Pulmonary artery endothelial cell (primary cell): Measurements from ENCODE around the gene ZFHX2. TPM values are rescaled to one million over a fixed set of nuclear protein-coding genes. Genes with fewer than 3 reads are reported as not detected.

Experiments used
- DNase-seq: peaks from one replicate; pipeline ENCODE4 v3.0.0-alpha.2; 2011; ENCODE audit warnings: low read depth, low spot score
- total RNA-seq: library from RNA; depleted of rRNA; stranded (reverse); fragments of >200 nt; gene quantifications from 2 replicates; pipeline ENCODE4 v1.2.3, GENCODE V29; 2014

ZFHX2 gene
- total RNA-seq, 1 donor from 2014 or later: 0.26 TPM

DNA sequence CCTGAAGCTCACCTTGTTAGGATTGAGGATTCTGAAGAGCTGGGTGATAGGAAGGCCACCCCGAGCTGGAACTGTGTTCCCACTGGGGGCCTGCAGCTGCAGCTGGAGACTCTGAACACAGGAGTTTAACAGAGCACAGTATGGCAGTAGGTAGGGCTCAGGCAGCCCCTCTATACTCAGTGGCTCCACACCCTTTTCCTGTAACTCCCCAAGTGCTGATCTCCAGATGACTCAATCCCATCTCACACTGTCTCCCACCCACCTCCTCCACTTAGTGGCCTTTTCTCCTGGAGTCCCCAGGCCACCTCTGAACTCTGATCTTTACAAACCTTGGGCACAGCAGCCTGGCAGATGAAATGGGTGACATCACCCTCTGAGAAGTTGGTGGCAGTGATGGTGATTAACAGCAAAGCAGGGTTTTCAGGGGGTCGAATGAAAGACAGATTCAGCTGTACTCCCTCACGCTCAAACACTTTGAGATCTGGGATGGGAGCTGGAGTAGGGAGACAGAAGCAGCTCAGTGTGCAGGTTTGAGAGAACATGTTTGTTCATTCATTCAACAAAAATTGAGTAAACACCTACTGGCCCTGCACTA is 8.5 kb upstream of the ZFHX2 start:
- DNase-seq: no peak

DNA sequence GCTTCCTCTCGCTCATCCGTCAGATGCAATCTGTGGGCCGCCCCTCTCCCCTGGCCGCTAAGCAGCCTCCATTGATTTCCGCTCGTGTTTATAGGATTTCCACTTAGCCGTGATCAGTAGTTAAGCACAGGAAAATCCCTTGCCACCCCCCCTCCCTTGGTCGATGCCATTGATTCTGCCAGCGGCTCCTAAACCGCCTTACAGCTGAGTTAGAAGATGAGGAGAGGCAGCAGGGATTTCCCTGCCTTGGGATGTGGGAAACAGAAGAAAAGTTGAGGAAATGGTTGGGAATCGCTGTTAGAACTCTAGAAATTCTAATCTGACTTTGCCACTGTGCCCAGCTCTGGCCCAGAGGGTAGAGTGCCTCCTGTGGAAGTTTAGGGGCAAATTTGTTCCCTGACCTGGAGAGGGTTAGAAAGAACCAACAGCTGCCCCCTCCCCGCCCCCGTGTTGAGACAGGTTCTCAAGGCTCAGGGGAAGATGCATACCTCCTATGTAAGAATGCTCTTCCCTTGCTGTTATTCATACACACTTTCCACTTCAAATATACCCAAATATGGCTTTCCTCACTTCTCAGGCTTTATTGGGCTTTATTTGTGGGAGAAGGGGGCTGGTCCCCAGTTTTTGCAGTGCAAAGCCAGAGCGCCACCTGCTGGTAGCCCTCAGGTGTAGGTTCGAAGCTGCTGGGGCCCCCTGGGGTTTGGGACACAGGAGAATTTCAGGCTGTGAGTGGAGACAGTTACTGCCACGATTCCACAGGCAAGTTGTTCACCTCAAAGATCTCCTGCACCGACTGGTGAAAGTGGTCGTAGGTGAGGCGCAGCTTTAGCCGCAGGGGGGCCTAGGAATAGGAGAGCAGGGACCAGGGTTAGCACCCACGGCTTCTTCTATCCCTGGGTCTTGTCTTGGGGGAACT is 7.7 kb upstream of the ZFHX2 start:
- DNase-seq: no peak

DNA sequence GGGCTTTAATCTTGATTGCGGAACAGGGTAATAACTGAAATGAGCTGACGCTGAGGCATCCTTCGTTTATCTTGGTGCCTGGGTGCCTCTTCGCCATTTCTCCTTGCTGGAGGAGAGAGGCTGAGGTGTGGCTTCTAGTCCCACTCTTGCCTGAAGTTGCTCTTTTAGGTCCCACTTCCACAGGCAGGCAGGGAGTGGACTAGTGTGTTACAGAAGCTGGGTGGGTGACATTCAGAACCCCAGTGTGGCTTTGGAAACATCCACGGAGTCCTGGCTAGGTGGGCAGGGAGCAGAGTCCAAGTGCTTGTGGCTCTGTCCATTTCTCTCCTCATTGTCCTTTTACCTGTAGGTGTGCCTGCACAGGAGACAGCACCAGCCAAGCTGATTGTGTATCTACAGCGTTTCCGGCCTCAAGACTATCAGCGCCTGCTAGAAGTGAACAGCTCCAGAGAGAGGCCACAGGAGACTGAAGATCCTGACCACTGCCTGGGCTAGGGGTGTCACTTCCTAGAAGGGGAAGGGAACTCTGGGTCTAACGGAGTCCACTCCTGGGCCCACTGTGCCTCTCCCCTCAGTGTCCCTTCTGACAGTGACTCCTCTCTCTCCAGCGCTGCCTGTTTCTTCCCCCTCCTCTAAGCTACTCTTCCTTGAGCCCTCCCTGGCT is 6.9 kb upstream of the ZFHX2 start:
- no peak for DNase-seq

DNA sequence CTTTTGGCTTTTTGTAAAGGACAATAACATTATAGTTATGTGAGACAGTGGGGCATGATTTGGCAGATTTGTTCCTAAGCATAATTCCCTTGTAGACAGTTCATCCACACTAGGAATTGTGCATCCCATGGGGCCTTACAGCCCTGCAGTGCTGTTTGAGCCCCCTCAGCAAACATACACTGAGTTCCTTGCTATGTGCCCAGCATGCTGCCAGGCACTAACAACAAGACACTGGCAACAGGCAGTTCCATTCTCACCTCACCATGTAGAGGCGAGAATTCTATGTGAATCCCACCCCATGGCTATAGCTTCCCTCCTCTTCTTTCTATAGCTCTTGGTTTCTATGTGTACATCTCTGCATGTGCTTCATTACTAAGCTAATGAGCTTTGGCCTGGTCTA is 6.4 kb upstream of the ZFHX2 start:
- no peak for DNase-seq

DNA sequence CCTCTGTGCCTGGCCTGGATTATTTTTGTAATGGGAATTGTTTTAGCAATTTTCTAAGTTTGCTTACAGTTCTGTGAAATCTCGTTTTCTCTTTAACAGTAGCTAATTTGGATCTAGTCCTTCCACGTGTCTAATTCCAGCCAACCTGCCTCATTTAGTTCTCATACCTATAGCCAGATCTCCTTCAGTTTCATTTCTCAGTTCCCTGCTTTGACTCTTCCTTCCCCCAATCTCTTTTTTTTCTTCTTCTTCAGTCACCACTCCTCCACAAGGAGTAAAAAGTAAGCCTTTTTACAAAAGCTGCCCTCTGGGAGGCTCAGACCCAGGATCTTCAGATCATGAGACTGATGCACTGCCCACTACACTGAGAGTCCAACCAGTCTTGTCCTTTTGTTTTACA is 6.0 kb upstream of the ZFHX2 start:
- no peak for DNase-seq

DNA sequence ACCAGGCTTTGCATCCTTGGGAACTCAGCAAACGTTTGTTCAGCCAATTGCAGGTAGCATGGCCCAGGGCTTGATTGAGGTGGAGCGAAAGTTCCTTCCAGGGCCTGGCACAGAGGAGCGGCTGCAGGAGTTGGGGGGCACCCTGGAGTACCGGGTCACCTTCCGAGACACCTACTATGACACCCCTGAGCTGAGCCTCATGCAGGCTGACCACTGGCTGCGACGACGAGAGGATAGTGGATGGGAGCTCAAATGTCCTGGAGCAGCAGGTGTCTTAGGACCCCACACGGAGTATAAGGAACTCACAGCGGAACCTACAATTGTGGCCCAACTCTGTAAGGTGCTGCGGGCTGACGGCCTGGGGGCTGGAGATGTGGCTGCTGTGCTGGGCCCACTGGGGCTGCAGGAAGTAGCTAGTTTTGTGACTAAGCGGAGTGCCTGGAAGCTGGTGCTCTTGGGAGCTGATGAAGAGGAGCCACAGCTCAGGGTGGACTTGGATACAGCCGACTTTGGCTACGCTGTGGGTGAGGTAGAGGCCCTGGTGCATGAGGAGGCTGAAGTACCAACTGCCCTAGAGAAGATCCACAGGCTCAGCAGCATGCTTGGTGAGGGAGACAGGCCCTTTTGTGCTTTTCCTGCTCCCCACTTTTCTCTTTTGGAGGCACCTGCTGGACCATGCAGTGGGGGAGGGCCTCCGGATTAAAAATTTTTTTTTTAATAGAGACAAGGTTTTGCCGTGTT is 5.3 kb upstream of the ZFHX2 start:
- no peak for DNase-seq

DNA sequence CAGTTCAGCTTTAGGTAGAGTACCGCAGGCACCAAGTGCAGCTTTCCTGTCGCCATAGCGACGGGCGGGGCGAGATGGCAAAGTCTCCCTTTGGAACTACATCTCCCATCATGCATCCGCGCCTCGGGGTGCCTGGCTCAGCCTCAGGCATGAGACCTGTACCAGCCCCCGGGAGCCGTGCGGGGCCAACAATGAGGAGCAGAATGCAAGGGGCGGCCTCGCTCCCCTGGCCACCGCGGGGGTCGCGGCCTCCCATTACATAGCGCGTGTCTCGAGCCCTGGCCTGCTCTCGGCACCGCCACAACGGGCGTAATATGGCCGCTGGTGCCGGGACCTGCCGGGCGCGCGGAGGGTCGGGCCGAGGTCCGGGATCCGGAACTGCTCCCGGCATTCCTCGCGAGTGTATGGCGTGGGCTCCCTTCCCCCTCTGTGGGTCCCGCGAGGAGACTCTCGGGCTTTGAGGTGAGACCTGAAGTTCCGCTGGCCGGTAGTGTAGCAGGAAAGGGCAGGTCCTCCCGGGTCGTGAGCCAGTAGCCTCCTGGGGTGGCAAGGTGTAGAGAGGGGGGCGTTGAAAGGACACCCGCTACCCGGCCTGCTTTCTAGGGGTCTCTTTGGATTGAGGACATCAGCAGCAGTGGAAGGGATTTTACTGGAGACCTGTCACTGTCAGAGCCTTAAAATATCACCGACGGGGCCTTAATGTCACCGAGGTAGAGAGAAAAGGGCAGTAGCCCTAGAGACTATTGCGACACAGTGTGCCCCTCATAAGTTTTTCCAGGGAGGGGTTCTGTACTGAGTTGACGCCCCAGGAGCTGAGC is 4.5 kb upstream of the ZFHX2 start, which contains the start of gene THTPA:
Gene THTPA, plus strand, starts transcription at position 390 of the 818 bp plus-strand sequence. CDS start 487 bp downstream, outside the sequence.
- DNase-seq: peak; percentile 44

DNA sequence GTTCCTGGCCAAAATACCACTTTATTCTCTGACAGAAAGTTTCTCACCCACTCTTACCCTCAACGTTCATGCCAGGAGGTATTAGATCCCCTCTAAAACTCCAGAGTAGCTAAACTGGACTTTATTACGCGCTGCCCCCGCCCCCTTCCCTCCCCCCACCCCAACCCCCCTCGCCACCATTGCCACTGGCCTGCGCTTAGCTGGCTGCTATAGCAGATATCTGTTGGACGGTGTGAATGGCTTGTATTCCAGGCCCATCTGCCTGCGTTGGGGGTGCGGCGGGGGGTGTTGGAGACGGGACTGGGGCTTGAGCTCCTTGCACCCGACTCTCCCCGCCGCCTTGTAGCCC is 3.9 kb upstream of the ZFHX2 start:
- DNase-seq: no peak

DNA sequence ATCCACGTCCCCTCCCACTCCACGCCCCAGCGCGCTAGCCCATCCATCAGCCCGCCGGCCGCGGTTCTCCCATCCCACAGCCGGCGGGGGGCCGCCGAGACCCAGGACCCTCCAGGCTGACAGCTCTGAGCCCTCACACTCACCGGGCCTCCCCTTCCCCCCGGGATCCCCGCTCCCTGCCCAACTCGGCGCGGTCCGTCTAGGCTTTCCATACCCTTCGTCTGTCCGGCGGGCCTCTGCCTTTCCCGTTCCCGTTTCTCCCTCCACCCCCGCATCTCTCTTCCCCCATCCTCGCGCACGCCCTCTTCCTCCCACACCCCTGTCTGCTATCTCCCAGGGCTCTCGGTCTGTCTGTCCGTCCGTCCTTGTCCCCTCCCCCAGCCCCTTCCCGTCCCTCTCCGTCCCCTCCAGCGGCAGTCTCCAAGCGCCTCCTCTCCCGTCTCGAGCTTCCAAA is 726 bp downstream of the ZFHX2 start:
- no peak for DNase-seq

DNA sequence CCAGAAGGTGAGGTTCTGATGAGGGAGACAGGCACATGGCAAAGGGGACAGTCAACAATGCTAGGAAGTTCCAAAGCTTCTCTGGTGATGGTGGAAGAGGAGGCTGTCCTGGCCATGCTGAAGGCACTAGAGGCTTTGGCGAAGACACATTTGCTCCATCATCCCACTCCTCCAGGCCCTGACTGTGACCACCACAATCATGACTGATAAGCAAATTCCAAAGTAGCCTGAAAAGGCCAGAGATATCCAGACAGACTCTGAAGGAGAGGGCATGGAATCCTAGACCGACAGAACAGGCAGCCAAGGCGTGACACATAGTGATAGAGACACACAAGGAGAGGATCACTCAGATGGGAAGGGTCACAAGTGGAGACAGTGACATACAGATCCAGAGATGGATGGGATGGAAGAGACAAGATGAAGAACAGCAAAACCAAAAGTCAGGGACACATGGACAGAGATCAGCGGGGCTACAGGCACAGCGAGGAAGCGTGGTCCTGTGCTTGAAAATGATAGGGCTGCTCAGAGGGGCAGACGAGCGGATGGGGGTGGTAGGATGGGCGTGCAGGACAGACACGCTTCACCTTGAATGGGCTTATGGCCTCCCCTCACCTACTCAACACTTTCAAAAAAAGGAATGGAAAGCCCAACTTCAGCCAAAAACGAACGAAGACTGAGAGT is 1.3 kb downstream of the ZFHX2 start:
- no peak for DNase-seq

DNA sequence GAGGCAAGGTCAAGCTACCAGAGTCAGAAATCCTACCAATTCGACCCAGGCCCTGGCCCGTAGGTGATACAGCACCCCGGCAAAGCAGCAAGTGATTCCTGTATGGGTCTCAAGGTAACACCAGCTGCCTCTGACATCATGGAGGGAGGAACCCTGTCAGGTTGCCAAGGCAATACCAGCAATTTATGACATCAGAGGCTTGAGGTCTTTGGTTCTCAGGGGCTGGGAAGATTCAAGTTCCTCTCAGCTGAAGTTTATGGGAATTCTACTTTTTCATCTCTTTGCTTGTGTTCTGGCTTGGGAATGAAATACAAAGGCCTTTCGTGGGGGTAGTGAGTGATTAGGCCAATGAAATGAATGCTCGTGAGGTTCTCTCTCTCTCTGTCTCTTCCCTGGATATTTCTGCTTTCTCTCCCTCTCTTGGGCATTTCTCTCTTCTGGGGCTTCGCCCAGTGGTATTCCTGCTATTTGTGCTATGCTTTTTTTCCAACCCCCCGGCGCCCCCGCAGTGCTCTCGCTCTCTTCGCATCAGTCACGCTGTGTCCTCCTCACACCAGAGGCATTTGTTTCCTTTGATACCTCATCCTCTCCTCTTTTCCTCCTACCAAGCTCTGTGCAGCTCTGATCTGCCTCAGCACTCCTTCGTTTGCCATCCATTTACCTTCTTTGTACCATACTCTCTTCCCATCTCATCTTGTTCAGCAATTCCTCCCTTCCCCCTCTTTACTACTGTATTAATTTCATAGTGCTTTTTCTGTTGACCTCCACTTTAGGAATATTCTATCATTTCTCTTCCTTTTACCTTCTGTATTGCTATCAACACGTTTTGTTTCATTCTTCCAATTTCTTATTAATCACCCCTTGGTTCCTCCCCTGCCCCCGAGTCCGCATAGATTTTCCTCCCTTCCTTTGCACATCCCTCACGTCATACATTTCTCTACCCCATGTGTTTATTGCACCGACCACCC is 2.9 kb downstream of the ZFHX2 start:
- DNase-seq: no peak

DNA sequence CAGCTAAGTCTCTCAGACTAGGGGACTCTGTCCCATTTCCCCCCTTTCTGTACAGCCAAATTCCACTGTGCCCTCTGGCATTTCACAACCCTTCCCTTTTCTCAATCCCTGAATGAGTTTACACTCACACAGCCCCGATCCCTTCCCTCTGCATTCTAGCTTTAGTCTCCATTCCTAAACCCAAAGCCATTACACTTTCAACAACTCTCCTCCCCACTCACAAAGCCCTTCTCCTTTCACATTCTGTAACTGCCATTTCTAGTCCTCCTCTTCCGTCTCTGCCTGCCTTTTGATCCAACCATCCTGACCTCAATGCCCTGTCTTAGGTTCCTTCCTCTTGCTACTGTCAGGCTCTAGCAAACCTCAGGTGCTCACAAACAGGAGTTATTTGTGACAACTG is 3.6 kb downstream of the ZFHX2 start:
- no peak for DNase-seq

DNA sequence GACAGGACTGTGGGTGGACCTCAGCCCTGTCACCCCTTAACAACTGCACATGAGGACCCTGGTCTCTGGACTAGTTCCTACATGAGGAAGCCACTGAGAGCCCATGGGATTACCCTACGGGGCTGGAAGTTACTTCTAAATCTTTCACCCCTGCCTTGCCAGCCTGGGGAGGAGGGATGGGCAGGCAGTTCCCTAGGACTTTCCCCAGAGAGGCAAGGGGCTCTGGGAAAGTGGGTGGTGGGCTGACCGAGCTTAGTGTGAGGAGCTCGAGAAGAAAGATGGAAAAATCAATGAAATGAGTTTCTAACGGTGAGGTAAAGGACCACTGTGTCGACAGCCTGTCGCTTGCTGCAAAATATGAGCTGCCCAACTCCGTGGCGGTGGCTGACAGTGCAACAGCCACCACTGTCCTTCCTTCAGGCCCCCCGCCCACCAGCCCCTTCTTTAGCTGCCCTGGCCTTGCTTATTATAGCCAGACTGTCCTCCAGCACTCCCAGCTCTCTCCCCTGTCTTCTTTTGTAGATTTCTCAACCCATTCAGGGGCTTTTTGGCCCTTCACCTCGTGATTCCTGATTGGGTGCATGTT is 5.0 kb downstream of the ZFHX2 start:
- DNase-seq: no peak

DNA sequence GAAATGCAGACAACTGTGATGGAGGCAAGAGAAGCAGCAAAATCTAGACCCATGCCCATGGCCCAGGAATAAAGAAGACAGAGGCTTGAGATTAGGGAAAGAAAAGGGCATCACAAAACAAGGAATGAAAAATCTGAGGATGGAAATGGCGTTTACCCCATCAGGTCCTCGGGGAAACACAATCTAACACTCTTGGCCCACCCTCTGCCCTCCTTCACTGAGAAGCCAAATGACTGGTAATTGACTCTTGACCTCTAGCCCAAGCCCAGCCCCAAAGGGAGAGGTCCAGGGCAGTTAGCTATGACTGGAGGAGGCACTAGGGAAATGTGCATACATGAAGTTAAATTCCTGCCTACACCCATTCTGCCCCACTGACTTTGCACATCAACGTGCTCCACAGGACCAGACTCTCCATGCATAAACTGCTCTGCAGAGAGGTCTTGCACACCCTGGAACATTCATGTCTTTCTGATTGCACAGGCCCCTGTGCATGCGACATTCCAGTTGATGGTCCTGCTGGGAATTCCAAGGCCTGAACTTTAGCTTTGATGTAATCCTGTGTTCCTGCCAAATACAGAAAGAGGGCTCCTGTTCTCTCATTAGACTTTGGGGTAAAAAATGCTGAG is 5.7 kb downstream of the ZFHX2 start:
- no peak for DNase-seq

DNA sequence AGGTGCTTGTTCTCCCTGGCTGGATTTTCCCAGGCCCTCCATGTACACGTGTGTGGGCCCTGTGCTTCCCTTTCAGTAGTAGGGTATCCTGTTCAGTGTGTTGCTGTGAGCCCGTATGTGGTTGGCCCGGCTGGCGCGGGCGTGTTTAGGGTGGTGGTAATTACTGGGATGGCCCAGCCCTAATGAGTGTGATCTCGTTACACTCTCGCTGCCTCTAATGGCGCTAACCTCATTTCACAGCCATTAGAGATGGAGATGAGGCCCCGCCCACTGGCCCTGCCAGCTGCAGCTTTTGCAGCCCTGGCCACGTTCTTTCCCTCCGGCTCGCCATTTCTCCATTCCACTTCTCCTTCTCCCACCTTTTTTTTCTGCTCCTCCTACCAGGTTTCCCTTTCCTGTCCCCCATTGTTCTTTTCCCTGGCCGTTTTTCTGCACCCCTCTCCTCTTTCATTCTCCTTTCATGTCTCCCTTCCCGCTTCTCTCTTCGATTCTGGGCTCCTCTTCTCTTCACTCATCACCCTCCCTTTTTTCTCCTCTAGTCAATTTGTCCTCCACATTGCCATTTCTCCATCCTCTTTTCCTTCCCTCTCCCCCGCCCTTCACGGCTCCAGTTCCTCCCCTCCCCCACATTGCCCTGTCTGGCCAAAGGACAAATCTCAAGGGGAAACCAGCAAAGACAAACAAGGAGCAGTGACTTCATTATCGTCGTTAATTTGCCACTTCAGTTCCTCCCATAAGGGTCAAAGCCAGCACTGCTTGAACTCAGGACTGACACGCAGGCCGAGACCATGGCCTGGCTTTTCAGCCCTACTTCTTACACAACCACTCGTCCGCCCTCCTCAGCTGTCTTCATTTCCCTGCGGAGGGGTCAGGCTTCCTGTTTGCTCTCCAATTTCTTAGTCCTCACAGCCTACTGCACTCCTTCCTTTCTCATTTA is 6.8 kb downstream of the ZFHX2 start:
- DNase-seq: no peak

DNA sequence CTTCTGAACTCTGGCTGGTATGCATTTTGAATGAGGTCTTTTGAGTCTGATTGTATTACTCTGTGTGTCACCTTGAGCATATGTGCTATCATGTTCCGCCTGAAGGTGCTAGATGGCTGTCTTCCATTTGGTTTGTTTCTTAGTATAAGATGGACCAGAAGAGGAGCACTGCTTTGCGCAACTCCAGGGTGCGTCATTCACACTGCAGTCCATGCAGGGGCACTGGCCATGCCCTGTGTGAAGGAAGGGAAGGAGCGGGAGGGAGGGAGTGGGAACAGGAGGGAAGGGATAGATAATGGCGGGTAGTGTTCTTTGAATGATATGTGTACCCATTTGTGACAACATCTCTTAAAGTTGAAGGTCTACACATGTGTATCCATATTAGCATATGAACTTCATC is 8.2 kb downstream of the ZFHX2 start:
- no peak for DNase-seq

DNA sequence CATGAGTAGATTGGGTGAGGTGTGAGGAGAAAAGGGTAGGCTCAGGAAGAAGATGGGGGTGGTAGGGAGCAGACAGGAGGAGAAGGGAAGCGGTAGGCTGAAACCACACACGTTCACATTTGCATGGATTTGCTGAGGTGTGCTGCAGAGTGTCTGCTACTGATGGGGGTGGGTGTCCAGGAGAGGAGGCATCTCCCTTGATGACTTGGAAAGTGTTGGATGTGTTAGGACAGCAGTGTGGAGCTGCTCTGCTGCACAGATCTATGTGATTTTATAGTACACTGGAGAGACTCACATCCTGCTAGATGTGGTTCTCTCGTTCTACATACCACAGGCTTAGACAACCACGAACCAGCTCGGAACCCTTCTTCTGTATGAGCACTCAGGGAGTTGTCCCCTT is 9.3 kb downstream of the ZFHX2 start:
- no peak for DNase-seq
